ENCODE data around the gene ZNF862. TPM values are rescaled to one million over a fixed set of nuclear protein-coding genes. Genes with fewer than 3 reads are reported as not detected.

Gene ZNF862
- total RNA-seq, 1 experiment from 2014 or later: 1.9 TPM

DNA sequence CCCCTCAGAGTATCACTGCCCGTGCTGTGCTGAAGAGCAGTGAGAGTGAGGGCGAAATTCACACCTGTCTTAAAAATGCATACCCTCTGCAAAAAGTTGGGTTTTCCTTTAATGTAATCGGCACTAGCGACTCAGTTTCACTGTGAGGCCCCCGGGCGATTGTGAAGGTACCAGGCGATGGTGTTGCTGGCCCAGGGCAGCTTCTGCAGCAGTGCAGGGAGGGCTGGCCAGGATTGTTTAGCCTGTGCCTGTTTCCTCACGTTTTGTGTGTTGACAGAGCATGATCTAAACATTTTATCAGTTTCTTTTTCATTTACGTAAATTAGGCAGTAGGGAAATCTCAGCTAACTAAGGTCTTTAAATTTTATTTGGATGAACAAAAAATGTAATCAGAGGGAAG, 13.3 kb downstream of the ZNF862 start:
- no peak overlapping the region for H2AFZ ChIP-seq (ENCODE audit: low read length)
- no peak overlapping the region for H4K5ac ChIP-seq (ENCODE audit: insufficient read length, low read depth, low read length)
- no peaks in the 10 kb centered on the region for H3K9me3 ChIP-seq (ENCODE audit: control insufficient read depth, low read depth, low read length)
- H2BK5ac ChIP-seq (ENCODE audit: insufficient read length, low read length): no peak overlapping the region
- no peaks in the 10 kb centered on the region for H3K79me1 ChIP-seq (ENCODE audit: insufficient read depth, low read depth, low read length, poor library complexity, severe bottlenecking)
- no peak overlapping the region for H2BK15ac ChIP-seq (ENCODE audit: low read depth, low read length)
- no peak overlapping the region for H3K23ac ChIP-seq (ENCODE audit: insufficient read length, low read depth, low read length)
- no CpG with 5 or more reads among the region's 9 CpGs for WGBS (ENCODE audit: extremely low coverage, insufficient read length, low lambda C conversion rate)
- no peaks in the 10 kb centered on the region for H3K79me2 ChIP-seq (ENCODE audit: insufficient read depth, low read length)
- H3K4me3 Mint-ChIP-seq: no peak overlapping the region
- peaks cover 15% of the 10 kb centered on the region; the same call in 1 of the 2 replicates for H3K4me1 ChIP-seq (ENCODE audit: insufficient read depth, low read length)
- no peak overlapping the region for H2BK20ac ChIP-seq (ENCODE audit: low read depth, low read length, poor library complexity, severe bottlenecking)
- H2BK120ac ChIP-seq (ENCODE audit: low read depth, low read length, poor library complexity, severe bottlenecking): no peak overlapping the region
- H3K14ac ChIP-seq (ENCODE audit: insufficient read depth, low read length): no peak overlapping the region
- no peaks in the 10 kb centered on the region for H4K20me1 ChIP-seq (ENCODE audit: control insufficient read depth, insufficient read depth, insufficient read length)
- no peak overlapping the region for H3K9ac ChIP-seq (ENCODE audit: extremely low read depth, insufficient read length, low read length)
- H2AK5ac ChIP-seq (ENCODE audit: insufficient read length, low read length): no peak overlapping the region
- H4K8ac ChIP-seq (replicated peaks; ENCODE audit: insufficient read length, low read depth, low read length): no peak overlapping the region
- H3K4ac ChIP-seq (ENCODE audit: low read depth, low read length): no peak overlapping the region
- H3K27ac ChIP-seq (ENCODE audit: insufficient read length, low read depth, low read length): no peak overlapping the region
- no peaks in the 10 kb centered on the region for H3K27me3 ChIP-seq (ENCODE audit: insufficient read depth, low read length)
- H4K91ac ChIP-seq (ENCODE audit: insufficient read length, low read depth, low read length): no peak overlapping the region
- no peaks in the 10 kb centered on the region; a peak in 1 of 7 replicates for H3K36me3 Mint-ChIP-seq (ENCODE audit: insufficient read depth in 1 of 3, low read depth in 3 of 3)
- H3K4me2 ChIP-seq (ENCODE audit: insufficient read depth, insufficient read length, low read length): no peak overlapping the region
- TF ChIP-seq, protein P1, sequence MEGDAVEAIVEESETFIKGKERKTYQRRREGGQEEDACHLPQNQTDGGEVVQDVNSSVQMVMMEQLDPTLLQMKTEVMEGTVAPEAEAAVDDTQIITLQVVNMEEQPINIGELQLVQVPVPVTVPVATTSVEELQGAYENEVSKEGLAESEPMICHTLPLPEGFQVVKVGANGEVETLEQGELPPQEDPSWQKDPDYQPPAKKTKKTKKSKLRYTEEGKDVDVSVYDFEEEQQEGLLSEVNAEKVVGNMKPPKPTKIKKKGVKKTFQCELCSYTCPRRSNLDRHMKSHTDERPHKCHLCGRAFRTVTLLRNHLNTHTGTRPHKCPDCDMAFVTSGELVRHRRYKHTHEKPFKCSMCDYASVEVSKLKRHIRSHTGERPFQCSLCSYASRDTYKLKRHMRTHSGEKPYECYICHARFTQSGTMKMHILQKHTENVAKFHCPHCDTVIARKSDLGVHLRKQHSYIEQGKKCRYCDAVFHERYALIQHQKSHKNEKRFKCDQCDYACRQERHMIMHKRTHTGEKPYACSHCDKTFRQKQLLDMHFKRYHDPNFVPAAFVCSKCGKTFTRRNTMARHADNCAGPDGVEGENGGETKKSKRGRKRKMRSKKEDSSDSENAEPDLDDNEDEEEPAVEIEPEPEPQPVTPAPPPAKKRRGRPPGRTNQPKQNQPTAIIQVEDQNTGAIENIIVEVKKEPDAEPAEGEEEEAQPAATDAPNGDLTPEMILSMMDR (conservative IDR thresholded peaks at IDR 0.05): no peak
- H3K27me3 Mint-ChIP-seq (ENCODE audit: low read depth): peaks cover 5% of the 10 kb centered on the region
- no peak overlapping the region for H3K27ac Mint-ChIP-seq
- no peaks in the 10 kb centered on the region for H3K9me3 Mint-ChIP-seq
- H3K56ac ChIP-seq (ENCODE audit: insufficient read length, low read depth, low read length): no peak overlapping the region
- no peak for DNase-seq
- peaks cover 36 to 38% of the 10 kb centered on the region in 2 experiments for H3K4me1 Mint-ChIP-seq
- peaks cover 5% of the 10 kb centered on the region for H3K23me2 ChIP-seq (ENCODE audit: insufficient read length, low read depth, low read length, poor library complexity, severe bottlenecking)
- no peak overlapping the region for H3K18ac ChIP-seq (ENCODE audit: insufficient read length, low read depth, low read length)
- no peak overlapping the region for H2BK12ac ChIP-seq (ENCODE audit: insufficient read length, low read depth, low read length)
- H3T11ph ChIP-seq (ENCODE audit: low read length): no peak overlapping the region

All from H9 (cell line).